ENCODE results near the gene PRRT3.

DNA sequence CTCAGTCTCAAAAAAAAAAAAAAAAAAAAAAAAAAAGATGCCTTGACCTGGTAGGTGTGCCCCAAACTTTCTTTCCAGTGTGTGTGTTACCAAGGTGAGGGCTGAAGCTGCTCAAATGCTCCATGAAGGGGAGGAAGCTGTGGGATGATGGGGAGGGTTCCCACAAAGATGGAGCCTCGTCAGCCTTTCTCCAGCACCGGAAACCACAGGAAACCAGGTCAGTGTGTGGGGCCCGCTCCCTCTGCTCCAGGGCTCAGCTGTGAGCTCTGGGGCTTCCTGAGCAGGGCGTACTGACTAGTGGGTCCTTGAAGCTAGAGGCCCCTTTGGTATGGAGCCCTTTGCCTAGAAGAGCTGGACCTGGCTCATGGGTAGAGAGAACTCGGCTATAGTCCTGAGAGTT, 50.2 kb downstream of the PRRT3 start:
- no peak for TF ChIP-seq GATA2 (IDR thresholded peaks at IDR 0.05; ENCODE audit: low read depth, low read length)
- TF ChIP-seq GATA3 (IDR thresholded peaks at IDR 0.05; ENCODE audit: low read depth, low read length): no peak
